Activated CD8-positive, alpha-beta T cell treated with anti-CD3 and anti-CD28 coated beads, Interleukin-2, amount 10 ng/mL, durations not matched to agents 7 days and 5 days (primary cell): ENCODE results near the gene PLEK2. TPM values are rescaled to one million over a fixed set of nuclear protein-coding genes. Genes with fewer than 3 reads are reported as not detected.

Experiments used
- ATAC-seq: fragments of 150-1000 bp; cut with Tn5 transposase; one replicate; pipeline ENCODE4 v1.10.0; 2021; ENCODE audit warnings: moderate library complexity
- CTCF ChIA-PET: fragments of 350-600 bp; sonication (Branson Sonifier 250); formaldehyde crosslinking; loops from one replicate; lab custom pipeline; 2021; ENCODE audit warnings: antibody characterized with exemption; lab: Charles Lee
- POLR2A ChIA-PET: fragments of 350-600 bp; sonication (Branson Sonifier 250); formaldehyde crosslinking; loops from one replicate; lab custom pipeline; 2021; ENCODE audit warnings: antibody characterized with exemption; lab: Charles Lee
- DNase-seq: peaks from one replicate; pipeline ENCODE4 v3.0.0-alpha.2; 2020
- H3K27ac Mint-ChIP-seq: one replicate; pipeline ENCODE4 v1.8.0; 2021; ENCODE audit warnings: mild to moderate bottlenecking, mixed read lengths
- H3K27me3 Mint-ChIP-seq: one replicate; pipeline ENCODE4 v1.8.0; 2021; ENCODE audit warnings: low read depth, mixed read lengths
- H3K36me3 Mint-ChIP-seq: one replicate; pipeline ENCODE4 v1.8.0; 2021; ENCODE audit warnings: low read depth, mixed read lengths
- H3K4me1 Mint-ChIP-seq: one replicate; pipeline ENCODE4 v1.8.0; 2021; ENCODE audit warnings: low read depth, mixed read lengths
- H3K4me3 Mint-ChIP-seq: one replicate; pipeline ENCODE4 v1.8.0; 2021; ENCODE audit warnings: mild to moderate bottlenecking, mixed read lengths
- H3K9me3 Mint-ChIP-seq: one replicate; pipeline ENCODE4 v1.8.0; 2022; ENCODE audit warnings: mixed read lengths; ENCODE audit not compliant: insufficient read depth
- total RNA-seq, 2 experiments: library from RNA; stranded (reverse); gene quantifications; one replicate each; pipeline ENCODE4 v1.2.3, GENCODE V29; 2021

The PLEK2 gene
- total RNA-seq, 2 experiments from 2014 or later, result not detected

- Mint-ChIP-seq H3K9me3 (no peaks in the 10 kb centered on the region), H3K4me3 (no peak overlapping the region), H3K27ac (no peak overlapping the region), H3K4me1 (no peaks in the 10 kb centered on the region), H3K27me3 (peaks cover 30% of the 10 kb centered on the region), H3K36me3 (no peaks in the 10 kb centered on the region)
- DNase-seq (no peak), ATAC-seq (no peak)
- ChIA-PET POLR2A (interaction anchor here (0.6 kb wide), 1 partner anchor 43 kb away, joined by 3 read pairs; no protein-coding TSS in a partner anchor), CTCF (interaction anchor here (1.3 kb wide), 1 partner anchor 129 kb away, joined by 3 read pairs; no protein-coding TSS in a partner anchor)
These were observed 30.4 kb upstream of the PLEK2 start for GRCh38 chr14:67442139-67442906.

DNA sequence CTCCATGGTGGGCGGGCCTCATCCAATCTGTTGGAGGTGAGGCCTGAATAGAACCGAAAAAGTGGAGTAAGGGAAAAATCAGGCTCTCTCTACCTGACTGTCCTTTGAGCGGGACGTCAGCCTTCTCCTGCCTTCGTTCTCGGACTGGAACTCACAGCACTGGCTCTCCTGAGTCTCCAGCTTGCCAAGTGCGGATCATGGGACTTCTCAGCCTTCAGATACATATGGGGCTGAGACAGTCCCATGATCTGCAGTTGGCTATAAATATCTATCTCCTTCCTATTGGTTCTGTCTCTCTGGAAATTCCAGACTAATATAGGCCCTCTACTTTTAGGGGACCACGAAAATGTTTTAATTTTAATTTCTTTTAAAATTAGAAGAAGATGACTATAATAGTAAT is 29.7 kb upstream of the PLEK2 start:
- no peaks in the 10 kb centered on the region for H3K4me1 Mint-ChIP-seq
- CTCF ChIA-PET, result interaction anchor here (0.9 to 3.5 kb wide), 2 partner anchors 14 to 130 kb away, joined by 3 to 23 read pairs; no protein-coding TSS in a partner anchor
- no peaks in the 10 kb centered on the region for H3K36me3 Mint-ChIP-seq
- H3K27ac Mint-ChIP-seq, result no peak overlapping the region
- no peak for DNase-seq
- H3K9me3 Mint-ChIP-seq, result no peaks in the 10 kb centered on the region
- no peak overlapping the region for H3K4me3 Mint-ChIP-seq
- ATAC-seq, result no peak
- POLR2A ChIA-PET, result no interaction called here
- H3K27me3 Mint-ChIP-seq, result peaks cover 33% of the 10 kb centered on the region

GRCh38 chr14:67441256-67441655 is 29.3 kb upstream of the PLEK2 start:
- Mint-ChIP-seq H3K9me3 (no peaks in the 10 kb centered on the region), H3K36me3 (no peaks in the 10 kb centered on the region), H3K4me3 (no peak overlapping the region), H3K27me3 (peaks cover 29% of the 10 kb centered on the region), H3K4me1 (no peaks in the 10 kb centered on the region), H3K27ac (no peak overlapping the region)
- no peak for ATAC-seq
- ChIA-PET POLR2A (no interaction called here), CTCF (interaction anchor here (0.9 to 3.5 kb wide), 2 partner anchors 14 to 130 kb away, joined by 3 to 23 read pairs; no protein-coding TSS in a partner anchor)
- DNase-seq, result no peak

- H3K4me1 Mint-ChIP-seq, result no peaks in the 10 kb centered on the region
- DNase-seq, result no peak
- H3K4me3 Mint-ChIP-seq, result no peak overlapping the region
- no peaks in the 10 kb centered on the region for H3K9me3 Mint-ChIP-seq
- H3K27me3 Mint-ChIP-seq, result peaks cover 29% of the 10 kb centered on the region
- no peaks in the 10 kb centered on the region for H3K36me3 Mint-ChIP-seq
- CTCF ChIA-PET, result interaction anchor here (0.9 to 3.5 kb wide), 3 partner anchors 13 to 131 kb away, joined by 3 to 23 read pairs (median 3); no protein-coding TSS in a partner anchor
- H3K27ac Mint-ChIP-seq, result no peak overlapping the region
- ATAC-seq, result no peak
- POLR2A ChIA-PET, result no interaction called here
These were observed 28.5 kb upstream of the PLEK2 start for GRCh38 chr14:67440513-67440912.

DNA sequence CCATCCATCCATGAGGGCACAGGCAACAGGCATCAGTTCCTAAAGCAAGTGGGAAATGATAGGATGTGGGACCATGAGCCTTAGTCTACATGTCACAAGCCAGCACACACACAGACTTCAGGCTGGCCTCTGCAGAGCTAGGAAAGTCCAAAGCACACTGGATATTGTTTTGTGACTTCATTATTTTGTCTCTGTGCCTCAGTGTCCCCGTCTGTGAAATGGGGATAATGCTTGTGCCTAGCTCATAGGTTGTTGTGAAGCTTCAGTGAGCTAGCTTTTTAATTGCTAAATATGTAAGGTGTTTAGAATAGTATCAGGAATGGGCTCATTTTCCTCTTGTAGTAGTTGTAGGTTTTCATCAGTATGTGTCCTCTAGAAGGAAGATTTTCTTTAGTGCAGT is 27.0 kb upstream of the PLEK2 start:
- CTCF ChIA-PET, result interaction anchor here (1.2 to 3.5 kb wide), 3 partner anchors 12 to 132 kb away, joined by 3 to 23 read pairs (median 3); no protein-coding TSS in a partner anchor
- H3K4me1 Mint-ChIP-seq, result no peaks in the 10 kb centered on the region
- no peaks in the 10 kb centered on the region for H3K36me3 Mint-ChIP-seq
- H3K27ac Mint-ChIP-seq, result no peak overlapping the region
- DNase-seq (no peak), ATAC-seq (no peak)
- H3K9me3 Mint-ChIP-seq, result no peaks in the 10 kb centered on the region
- POLR2A ChIA-PET, result no interaction called here
- peaks cover 29% of the 10 kb centered on the region for H3K27me3 Mint-ChIP-seq
- no peak overlapping the region for H3K4me3 Mint-ChIP-seq

- Mint-ChIP-seq H3K27ac (no peak overlapping the region), H3K4me3 (no peak overlapping the region), H3K36me3 (no peaks in the 10 kb centered on the region), H3K9me3 (no peaks in the 10 kb centered on the region), H3K4me1 (no peaks in the 10 kb centered on the region), H3K27me3 (peaks cover 24% of the 10 kb centered on the region)
- no peak for DNase-seq
- ChIA-PET POLR2A (no interaction called here), CTCF (interaction anchor here (2.1 to 2.2 kb wide), 2 partner anchors 9 to 268 kb away, joined by 6 to 9 read pairs; no protein-coding TSS in a partner anchor)
- ATAC-seq, result no peak
These were observed 24.3 kb upstream of the PLEK2 start for GRCh38 chr14:67436006-67436866.

GRCh38 chr14:67435603-67436002 is 23.6 kb upstream of the PLEK2 start:
- Mint-ChIP-seq H3K27me3 (peaks cover 27% of the 10 kb centered on the region), H3K4me1 (no peaks in the 10 kb centered on the region), H3K9me3 (no peaks in the 10 kb centered on the region), H3K27ac (no peak overlapping the region), H3K36me3 (no peaks in the 10 kb centered on the region), H3K4me3 (no peak overlapping the region)
- ATAC-seq (no peak), DNase-seq (no peak)
- POLR2A ChIA-PET, result no interaction called here
- CTCF ChIA-PET, result interaction anchor here (2.1 to 2.2 kb wide), 2 partner anchors 8 to 269 kb away, joined by 6 to 9 read pairs; no protein-coding TSS in a partner anchor

DNA sequence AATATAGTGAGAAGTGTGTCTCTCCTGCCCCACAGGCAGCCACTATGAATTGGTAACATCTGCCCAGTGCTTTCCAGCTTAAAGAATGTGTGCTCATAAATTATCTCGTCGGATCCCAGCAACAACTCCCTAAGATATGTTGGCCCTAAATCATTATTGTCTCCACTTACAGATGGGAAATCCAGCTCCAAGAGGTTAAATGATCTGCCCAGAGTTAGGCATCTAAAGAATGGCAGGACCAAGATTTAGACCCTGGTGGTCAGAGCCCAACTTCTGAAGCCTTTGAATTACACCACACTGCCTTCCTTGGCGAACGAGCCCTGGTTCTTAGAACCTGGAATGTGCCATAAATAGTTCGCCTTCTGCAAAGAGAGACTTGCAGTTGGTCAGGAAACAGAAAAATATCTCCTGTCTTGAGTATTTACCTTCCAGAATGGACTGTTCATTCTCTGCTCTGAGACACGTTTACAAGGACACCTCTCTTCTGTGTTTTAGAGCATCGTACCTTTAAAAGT is 20.1 kb upstream of the PLEK2 start:
- no peaks in the 10 kb centered on the region for H3K36me3 Mint-ChIP-seq
- no peak overlapping the region for H3K4me3 Mint-ChIP-seq
- peaks cover 25% of the 10 kb centered on the region for H3K27me3 Mint-ChIP-seq
- H3K9me3 Mint-ChIP-seq, result no peaks in the 10 kb centered on the region
- CTCF ChIA-PET, result interaction anchor here (1.2 to 9.7 kb wide), 2 partner anchors 12 to 139 kb away, joined by 3 to 177 read pairs; no protein-coding TSS in a partner anchor
- DNase-seq, result no peak
- POLR2A ChIA-PET, result no interaction called here
- no peak for ATAC-seq
- H3K4me1 Mint-ChIP-seq, result no peaks in the 10 kb centered on the region
- H3K27ac Mint-ChIP-seq, result no peak overlapping the region

DNA sequence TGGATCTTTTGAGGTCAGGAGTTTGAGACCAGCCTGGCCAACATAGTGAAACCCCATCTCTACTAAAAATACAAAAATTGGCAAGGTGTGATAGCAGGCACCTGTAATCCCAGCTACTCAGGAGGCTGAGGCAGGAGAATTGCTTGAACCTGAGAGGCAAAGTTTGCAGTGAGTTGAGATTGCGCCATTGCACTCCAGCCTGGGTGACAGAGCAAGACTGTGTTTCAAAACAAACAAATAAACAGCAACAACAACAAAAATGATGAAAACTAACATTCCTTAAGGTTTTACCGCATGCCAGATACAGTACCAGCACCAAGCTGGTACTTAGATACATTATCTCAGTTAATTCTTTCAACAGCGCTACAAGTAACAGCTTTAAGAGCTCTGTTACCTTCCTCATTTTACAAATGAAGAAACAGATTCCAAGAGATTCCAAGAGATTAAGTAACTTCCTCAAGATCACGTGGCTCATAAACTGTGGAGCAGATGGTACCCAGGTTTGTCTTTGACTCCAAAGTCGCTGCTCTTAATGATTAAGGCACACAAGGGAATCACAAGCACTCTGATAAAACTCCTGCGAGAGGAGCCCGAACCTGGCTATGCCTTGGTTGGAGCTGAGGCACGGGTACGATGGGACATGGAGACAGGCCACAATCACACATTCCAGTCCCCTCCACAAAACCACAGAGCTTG is 17.7 kb upstream of the PLEK2 start:
- Mint-ChIP-seq H3K27me3 (peaks cover 31% of the 10 kb centered on the region), H3K4me1 (no peaks in the 10 kb centered on the region), H3K27ac (no peak overlapping the region), H3K36me3 (no peaks in the 10 kb centered on the region), H3K4me3 (no peak overlapping the region), H3K9me3 (no peaks in the 10 kb centered on the region)
- ChIA-PET CTCF (interaction anchor here (1.8 to 9.7 kb wide), 2 partner anchors 142 to 274 kb away, joined by 7 to 177 read pairs; no protein-coding TSS in a partner anchor), POLR2A (no interaction called here)
- DNase-seq (no peak), ATAC-seq (no peak)

DNA sequence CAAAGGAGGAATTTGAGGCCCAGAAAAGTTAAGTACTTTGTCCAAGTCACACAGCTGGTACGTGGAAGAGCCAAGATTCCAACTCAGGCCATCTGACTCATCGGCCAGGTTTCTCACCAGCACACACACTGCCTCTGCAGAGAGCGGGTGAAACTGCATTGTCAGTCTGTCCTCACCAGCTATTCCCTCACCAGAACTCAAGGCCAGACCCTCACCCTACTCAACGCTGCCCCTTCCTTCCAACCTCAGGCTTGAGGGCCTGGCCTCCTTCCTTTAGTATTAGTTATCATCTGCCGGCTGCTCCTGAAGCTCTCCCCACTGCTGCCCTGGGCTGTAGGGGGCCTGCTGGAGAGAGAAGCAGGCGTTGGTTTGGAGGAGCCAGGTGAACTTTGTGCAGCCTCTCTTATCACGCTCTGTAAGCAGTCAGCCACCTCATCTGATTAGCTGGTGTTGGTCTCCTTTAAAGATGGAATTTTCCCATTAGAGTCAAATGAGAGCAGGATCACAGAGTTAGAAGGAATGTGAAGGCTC is 16.6 kb upstream of the PLEK2 start:
- ATAC-seq (no peak), DNase-seq (no peak)
- POLR2A ChIA-PET, result interaction anchor here (1.3 kb wide), 1 partner anchor 143 kb away, joined by 6 read pairs; no protein-coding TSS in a partner anchor
- CTCF ChIA-PET, result interaction anchor here (1.1 to 9.7 kb wide), 21 partner anchors 11 to 276 kb away, joined by 3 to 177 read pairs (median 7); partner anchors contain the start of genes PIGH and PLEKHH1
- peaks cover 27% of the 10 kb centered on the region for H3K27me3 Mint-ChIP-seq
- no peaks in the 10 kb centered on the region for H3K36me3 Mint-ChIP-seq
- peaks cover 2% of the 10 kb centered on the region for H3K4me1 Mint-ChIP-seq
- H3K9me3 Mint-ChIP-seq, result no peaks in the 10 kb centered on the region
- H3K4me3 Mint-ChIP-seq, result no peak overlapping the region
- no peak overlapping the region for H3K27ac Mint-ChIP-seq
